Tibial artery (tissue), 4 donors: ENCODE data around the gene CCDC141.

Experiments
- DNase-seq, 2 donors: peaks; one replicate each; pipeline ENCODE4 v3.0.0-alpha.2; 2019
- H3K27ac ChIP-seq, 2 donors: fragments of 200-600 bp; sonication (generic) in 1 of 2; 1 replicate in 1 of 2; 2 replicates in 1 of 2; pipeline ENCODE4 v1.5.1; 2018 to 2019; ENCODE audit warnings: mild to moderate bottlenecking in 1 of 2
- H3K27me3 ChIP-seq, 2 donors: fragments of 200-600 bp; sonication (generic) in 1 of 2; one replicate each; pipeline versions ENCODE4 v1.5.1 to v1.6.0; 2016 to 2019
- H3K36me3 ChIP-seq, 3 donors: fragments of 200-600 bp; sonication (generic) in 2 of 3; one replicate each; pipeline ENCODE4 v1.5.1; 2016 to 2019; ENCODE audit warnings: mild to moderate bottlenecking in 2 of 3
- H3K4me1 ChIP-seq, 4 donors: fragments of 200-600 bp; sonication (generic) in 2 of 4; 1 replicate in 3 of 4; 2 replicates in 1 of 4; pipeline ENCODE4 v1.5.1; 2016 to 2019
- H3K4me3 ChIP-seq, 2 donors: fragments of 200-600 bp; sonication (generic) in 1 of 2; 1 replicate in 1 of 2; 2 replicates in 1 of 2; pipeline ENCODE4 v1.5.1; 2018 to 2019; ENCODE audit warnings: mild to moderate bottlenecking in 2 of 2
- H3K9me3 ChIP-seq, 3 donors: fragments of 200-600 bp; sonication (generic) in 1 of 3; one replicate each; pipeline ENCODE4 v1.5.1; 2016 to 2019
- intact Hi-C: fragments of 100-400 bp; cut with DNase I; formaldehyde crosslinking; loops from one replicate; pipeline ENCODE4 v1.15.0; 2023; ENCODE audit warnings: low total_unique reads
- TF ChIP-seq, protein P1 (sequence below), 2 experiments: fragments of 200-600 bp in 1 of 2; fragments of 450-650 bp in 1 of 2; IDR thresholded peaks; one replicate each; pipeline ENCODE4 v1.5.1; 2017 to 2019; ENCODE audit warnings: antibody characterized with exemption in 2 of 2, mild to moderate bottlenecking in 1 of 2, moderate library complexity in 1 of 2

Gene CCDC141

GRCh38 chr2:178912416-178913048, 137.4 kb downstream of the CCDC141 start:
- H3K27ac ChIP-seq, result no peak overlapping the region
- no peak overlapping the region for H3K4me3 ChIP-seq
- no peaks in the 10 kb centered on the region for H3K36me3 ChIP-seq
- no peak for DNase-seq
- no peaks in the 10 kb centered on the region for H3K4me1 ChIP-seq
- no peaks in the 10 kb centered on the region for H3K9me3 ChIP-seq
- intact Hi-C loops, result no loop called here
- TF ChIP-seq, protein P1, sequence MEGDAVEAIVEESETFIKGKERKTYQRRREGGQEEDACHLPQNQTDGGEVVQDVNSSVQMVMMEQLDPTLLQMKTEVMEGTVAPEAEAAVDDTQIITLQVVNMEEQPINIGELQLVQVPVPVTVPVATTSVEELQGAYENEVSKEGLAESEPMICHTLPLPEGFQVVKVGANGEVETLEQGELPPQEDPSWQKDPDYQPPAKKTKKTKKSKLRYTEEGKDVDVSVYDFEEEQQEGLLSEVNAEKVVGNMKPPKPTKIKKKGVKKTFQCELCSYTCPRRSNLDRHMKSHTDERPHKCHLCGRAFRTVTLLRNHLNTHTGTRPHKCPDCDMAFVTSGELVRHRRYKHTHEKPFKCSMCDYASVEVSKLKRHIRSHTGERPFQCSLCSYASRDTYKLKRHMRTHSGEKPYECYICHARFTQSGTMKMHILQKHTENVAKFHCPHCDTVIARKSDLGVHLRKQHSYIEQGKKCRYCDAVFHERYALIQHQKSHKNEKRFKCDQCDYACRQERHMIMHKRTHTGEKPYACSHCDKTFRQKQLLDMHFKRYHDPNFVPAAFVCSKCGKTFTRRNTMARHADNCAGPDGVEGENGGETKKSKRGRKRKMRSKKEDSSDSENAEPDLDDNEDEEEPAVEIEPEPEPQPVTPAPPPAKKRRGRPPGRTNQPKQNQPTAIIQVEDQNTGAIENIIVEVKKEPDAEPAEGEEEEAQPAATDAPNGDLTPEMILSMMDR (IDR thresholded peaks at IDR 0.05), result no peak
- no peaks in the 10 kb centered on the region for H3K27me3 ChIP-seq

DNA sequence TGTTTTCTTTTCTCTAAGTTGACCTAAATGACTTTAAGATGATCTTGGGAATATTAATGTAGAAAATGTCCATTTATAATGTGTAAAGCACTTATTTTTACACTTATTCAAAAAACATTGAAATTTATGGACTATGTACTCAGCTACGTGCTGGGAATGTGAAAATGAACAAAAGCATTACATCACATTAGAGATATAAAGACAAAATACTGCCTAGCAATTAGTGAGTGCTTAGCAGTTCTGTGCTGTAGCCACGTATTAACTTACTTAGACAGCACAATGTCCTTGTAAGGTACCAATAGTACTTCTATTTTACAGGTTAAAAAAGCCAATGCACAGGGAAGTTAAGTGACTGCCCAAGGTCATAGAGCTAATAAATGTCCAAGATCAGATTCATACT, 138.9 kb downstream of the CCDC141 start:
- no peaks in the 10 kb centered on the region for H3K27me3 ChIP-seq
- no peaks in the 10 kb centered on the region for H3K36me3 ChIP-seq
- H3K4me1 ChIP-seq, result no peaks in the 10 kb centered on the region
- no peak overlapping the region for H3K27ac ChIP-seq
- TF ChIP-seq, protein P1 (IDR thresholded peaks at IDR 0.05), result no peak
- DNase-seq, result no peak
- no peaks in the 10 kb centered on the region for H3K9me3 ChIP-seq
- intact Hi-C loops, result no loop called here
- H3K4me3 ChIP-seq, result no peak overlapping the region

GRCh38 chr2:178910005-178910404, 139.9 kb downstream of the CCDC141 start:
- intact Hi-C loops, result no loop called here
- Histone ChIP-seq H3K9me3 (no peaks in the 10 kb centered on the region), H3K27ac (no peak overlapping the region), H3K4me1 (peaks cover 0 to under 1% (median 0%) of the 10 kb centered on the region in 4 donors), H3K4me3 (no peak overlapping the region), H3K36me3 (no peaks in the 10 kb centered on the region), H3K27me3 (no peaks in the 10 kb centered on the region)
- DNase-seq, result no peak
- TF ChIP-seq, protein P1 (IDR thresholded peaks at IDR 0.05), result no peak

DNA sequence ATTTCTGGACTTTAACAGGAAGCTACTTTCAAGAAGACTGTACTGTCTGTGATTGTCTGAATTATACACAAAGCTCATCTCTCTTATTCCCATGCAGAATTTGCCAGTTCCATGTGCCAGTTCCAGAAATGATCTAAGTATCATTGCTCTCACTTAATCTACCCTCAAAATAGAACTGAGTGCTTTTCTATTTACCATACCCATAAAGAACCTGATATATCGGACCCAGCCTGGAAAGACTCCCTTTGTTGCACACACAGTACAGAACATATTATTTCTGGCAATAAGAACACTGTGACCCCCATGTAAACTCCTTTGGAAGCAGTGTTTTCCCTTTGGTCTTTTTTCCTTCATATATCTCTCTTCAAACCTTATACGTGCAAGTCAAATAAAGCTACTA, 140.4 kb downstream of the CCDC141 start:
- H3K27me3 ChIP-seq, result no peaks in the 10 kb centered on the region
- no peaks in the 10 kb centered on the region for H3K9me3 ChIP-seq
- H3K27ac ChIP-seq, result no peak overlapping the region
- peaks cover 0 to 4% (median 0%) of the 10 kb centered on the region in 4 donors for H3K4me1 ChIP-seq
- intact Hi-C loops, result no loop called here
- H3K36me3 ChIP-seq, result no peaks in the 10 kb centered on the region
- DNase-seq, result no peak
- no peak overlapping the region for H3K4me3 ChIP-seq
- TF ChIP-seq, protein P1 (IDR thresholded peaks at IDR 0.05), result no peak

DNA sequence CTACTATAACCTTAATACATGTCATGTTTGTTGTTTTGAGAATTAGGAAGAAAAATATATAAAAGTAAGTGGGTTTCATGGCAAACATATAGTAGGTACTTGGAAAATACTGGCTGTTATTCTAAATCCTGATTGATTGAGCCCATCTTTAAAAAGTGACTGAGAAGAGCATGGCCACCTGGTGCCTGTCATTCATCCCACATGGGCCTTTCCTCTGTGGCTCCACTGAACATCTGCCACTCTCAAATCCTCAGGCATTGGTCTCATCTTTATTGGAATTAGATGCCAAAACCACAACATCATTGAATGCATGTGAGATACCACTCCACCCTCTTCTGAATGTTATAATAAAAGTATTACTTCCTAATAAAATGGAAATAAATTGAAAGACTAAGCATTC, 141.1 kb downstream of the CCDC141 start:
- H3K4me1 ChIP-seq, result peaks cover 0 to 4% (median 0%) of the 10 kb centered on the region in 4 donors
- intact Hi-C loops, result no loop called here
- H3K36me3 ChIP-seq, result no peaks in the 10 kb centered on the region
- H3K27me3 ChIP-seq, result no peaks in the 10 kb centered on the region
- no peak overlapping the region for H3K4me3 ChIP-seq
- TF ChIP-seq, protein P1 (IDR thresholded peaks at IDR 0.05), result no peak
- no peaks in the 10 kb centered on the region for H3K9me3 ChIP-seq
- no peak for DNase-seq
- H3K27ac ChIP-seq, result no peak overlapping the region

DNA sequence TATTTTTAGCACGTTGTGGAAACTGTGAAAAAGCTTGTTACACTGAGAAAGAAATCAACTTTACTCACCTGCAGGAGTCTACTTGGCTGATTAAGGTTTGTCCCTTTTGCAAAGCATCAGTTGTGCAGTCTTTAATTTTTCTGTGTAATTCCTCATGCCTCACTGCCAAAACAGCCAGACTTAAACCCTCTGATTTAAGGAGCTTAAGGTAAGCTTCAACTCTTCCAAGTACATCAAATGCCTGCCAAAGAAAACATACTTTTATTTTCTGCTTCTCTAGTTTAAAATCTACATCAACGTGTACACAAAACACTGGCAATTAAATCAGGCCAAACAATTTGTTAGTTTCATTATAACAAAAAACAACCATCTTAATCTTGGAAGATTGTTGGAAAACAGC, 144.7 kb downstream of the CCDC141 start:
- H3K4me1 ChIP-seq, result peaks cover 0 to 4% (median 0%) of the 10 kb centered on the region in 4 donors
- DNase-seq, result no peak
- TF ChIP-seq, protein P1 (IDR thresholded peaks at IDR 0.05), result no peak
- no peaks in the 10 kb centered on the region for H3K9me3 ChIP-seq
- no peak overlapping the region for H3K4me3 ChIP-seq
- H3K27ac ChIP-seq, result no peak overlapping the region
- intact Hi-C loops, result no loop called here
- no peaks in the 10 kb centered on the region for H3K27me3 ChIP-seq
- no peaks in the 10 kb centered on the region for H3K36me3 ChIP-seq
